Measurements from ENCODE around the gene MRPL53. TPM values are rescaled to one million over a fixed set of nuclear protein-coding genes. Genes with fewer than 3 reads are reported as not detected.

The MRPL53 gene
- total and polyA plus RNA-seq, 4 donors, result 12.6 to 72.5 (median 36.1) TPM

DNA sequence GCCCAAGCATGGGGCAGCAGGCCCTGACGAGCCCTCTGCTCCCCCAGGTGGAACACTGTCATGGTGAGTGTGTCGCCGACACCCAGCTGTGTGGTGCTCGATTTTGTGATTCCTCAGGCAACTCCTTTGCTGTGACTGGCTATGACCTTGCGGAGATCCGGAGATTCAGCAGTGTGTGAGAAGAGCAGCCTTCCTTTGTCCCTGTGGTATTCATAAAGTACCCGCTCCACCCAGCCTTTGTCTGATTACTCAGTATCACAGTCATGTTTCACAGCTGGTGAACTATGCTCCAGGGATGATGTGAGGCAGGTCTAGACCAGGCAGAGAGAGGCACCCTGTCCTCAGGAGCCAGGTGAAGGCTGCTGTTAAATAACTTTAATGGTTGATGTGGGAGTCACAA, 47.0 kb downstream of the MRPL53 start:
- H3K27ac ChIP-seq (ENCODE audit: low read depth in 1 of 2, low read length in 2 of 2), result no peak overlapping the region
- H3K9ac ChIP-seq (ENCODE audit: low read depth in 1 of 2, low read length in 2 of 2), result no peak overlapping the region
- peaks cover 8 to 34% (median 26%) of the 10 kb centered on the region in 4 donors for H3K4me1 ChIP-seq (ENCODE audit: control insufficient read depth in 4 of 4, insufficient read depth in 4 of 4, low read length in 3 of 4)
- DNase-seq (ENCODE audit: low spot score), result no peak
- no peaks in the 10 kb centered on the region for H3K27me3 ChIP-seq (ENCODE audit: control insufficient read depth in 4 of 4, insufficient read depth in 4 of 4, low read length in 3 of 4)
- TF ChIP-seq, protein P1, sequence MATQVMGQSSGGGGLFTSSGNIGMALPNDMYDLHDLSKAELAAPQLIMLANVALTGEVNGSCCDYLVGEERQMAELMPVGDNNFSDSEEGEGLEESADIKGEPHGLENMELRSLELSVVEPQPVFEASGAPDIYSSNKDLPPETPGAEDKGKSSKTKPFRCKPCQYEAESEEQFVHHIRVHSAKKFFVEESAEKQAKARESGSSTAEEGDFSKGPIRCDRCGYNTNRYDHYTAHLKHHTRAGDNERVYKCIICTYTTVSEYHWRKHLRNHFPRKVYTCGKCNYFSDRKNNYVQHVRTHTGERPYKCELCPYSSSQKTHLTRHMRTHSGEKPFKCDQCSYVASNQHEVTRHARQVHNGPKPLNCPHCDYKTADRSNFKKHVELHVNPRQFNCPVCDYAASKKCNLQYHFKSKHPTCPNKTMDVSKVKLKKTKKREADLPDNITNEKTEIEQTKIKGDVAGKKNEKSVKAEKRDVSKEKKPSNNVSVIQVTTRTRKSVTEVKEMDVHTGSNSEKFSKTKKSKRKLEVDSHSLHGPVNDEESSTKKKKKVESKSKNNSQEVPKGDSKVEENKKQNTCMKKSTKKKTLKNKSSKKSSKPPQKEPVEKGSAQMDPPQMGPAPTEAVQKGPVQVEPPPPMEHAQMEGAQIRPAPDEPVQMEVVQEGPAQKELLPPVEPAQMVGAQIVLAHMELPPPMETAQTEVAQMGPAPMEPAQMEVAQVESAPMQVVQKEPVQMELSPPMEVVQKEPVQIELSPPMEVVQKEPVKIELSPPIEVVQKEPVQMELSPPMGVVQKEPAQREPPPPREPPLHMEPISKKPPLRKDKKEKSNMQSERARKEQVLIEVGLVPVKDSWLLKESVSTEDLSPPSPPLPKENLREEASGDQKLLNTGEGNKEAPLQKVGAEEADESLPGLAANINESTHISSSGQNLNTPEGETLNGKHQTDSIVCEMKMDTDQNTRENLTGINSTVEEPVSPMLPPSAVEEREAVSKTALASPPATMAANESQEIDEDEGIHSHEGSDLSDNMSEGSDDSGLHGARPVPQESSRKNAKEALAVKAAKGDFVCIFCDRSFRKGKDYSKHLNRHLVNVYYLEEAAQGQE (IDR thresholded peaks at IDR 0.05), result no peak
- no peak for TF ChIP-seq YY1 (IDR thresholded peaks at IDR 0.05)
- no peak for TF ChIP-seq RXRA (IDR thresholded peaks at IDR 0.05)
- TF ChIP-seq SP1 (IDR thresholded peaks at IDR 0.05), result no peak
- TF ChIP-seq GABPA (IDR thresholded peaks at IDR 0.05 in 1 of 2, conservative IDR thresholded peaks at IDR 0.05 in 1 of 2), result no peak
- TF ChIP-seq FOXA1 (IDR thresholded peaks at IDR 0.05), result no peak
- TF ChIP-seq, protein P2, sequence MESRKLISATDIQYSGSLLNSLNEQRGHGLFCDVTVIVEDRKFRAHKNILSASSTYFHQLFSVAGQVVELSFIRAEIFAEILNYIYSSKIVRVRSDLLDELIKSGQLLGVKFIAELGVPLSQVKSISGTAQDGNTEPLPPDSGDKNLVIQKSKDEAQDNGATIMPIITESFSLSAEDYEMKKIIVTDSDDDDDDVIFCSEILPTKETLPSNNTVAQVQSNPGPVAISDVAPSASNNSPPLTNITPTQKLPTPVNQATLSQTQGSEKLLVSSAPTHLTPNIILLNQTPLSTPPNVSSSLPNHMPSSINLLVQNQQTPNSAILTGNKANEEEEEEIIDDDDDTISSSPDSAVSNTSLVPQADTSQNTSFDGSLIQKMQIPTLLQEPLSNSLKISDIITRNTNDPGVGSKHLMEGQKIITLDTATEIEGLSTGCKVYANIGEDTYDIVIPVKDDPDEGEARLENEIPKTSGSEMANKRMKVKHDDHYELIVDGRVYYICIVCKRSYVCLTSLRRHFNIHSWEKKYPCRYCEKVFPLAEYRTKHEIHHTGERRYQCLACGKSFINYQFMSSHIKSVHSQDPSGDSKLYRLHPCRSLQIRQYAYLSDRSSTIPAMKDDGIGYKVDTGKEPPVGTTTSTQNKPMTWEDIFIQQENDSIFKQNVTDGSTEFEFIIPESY (IDR thresholded peaks at IDR 0.05), result no peak
- no peak for TF ChIP-seq HNF4G (IDR thresholded peaks at IDR 0.05)
- TF ChIP-seq, protein P3, sequence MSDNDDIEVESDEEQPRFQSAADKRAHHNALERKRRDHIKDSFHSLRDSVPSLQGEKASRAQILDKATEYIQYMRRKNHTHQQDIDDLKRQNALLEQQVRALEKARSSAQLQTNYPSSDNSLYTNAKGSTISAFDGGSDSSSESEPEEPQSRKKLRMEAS (IDR thresholded peaks at IDR 0.05), result no peak
- TF ChIP-seq RAD21 (IDR thresholded peaks at IDR 0.05), result no peak
- no peak for TF ChIP-seq TAF1 (conservative IDR thresholded peaks at IDR 0.05)
- no peak for TF ChIP-seq EGR1 (IDR thresholded peaks at IDR 0.05; ENCODE audit: low read depth in 2 of 2)
- TF ChIP-seq, protein P4, sequence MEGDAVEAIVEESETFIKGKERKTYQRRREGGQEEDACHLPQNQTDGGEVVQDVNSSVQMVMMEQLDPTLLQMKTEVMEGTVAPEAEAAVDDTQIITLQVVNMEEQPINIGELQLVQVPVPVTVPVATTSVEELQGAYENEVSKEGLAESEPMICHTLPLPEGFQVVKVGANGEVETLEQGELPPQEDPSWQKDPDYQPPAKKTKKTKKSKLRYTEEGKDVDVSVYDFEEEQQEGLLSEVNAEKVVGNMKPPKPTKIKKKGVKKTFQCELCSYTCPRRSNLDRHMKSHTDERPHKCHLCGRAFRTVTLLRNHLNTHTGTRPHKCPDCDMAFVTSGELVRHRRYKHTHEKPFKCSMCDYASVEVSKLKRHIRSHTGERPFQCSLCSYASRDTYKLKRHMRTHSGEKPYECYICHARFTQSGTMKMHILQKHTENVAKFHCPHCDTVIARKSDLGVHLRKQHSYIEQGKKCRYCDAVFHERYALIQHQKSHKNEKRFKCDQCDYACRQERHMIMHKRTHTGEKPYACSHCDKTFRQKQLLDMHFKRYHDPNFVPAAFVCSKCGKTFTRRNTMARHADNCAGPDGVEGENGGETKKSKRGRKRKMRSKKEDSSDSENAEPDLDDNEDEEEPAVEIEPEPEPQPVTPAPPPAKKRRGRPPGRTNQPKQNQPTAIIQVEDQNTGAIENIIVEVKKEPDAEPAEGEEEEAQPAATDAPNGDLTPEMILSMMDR (IDR thresholded peaks at IDR 0.05; ENCODE audit: low read depth, low read length, missing input control), result no peak
- TF ChIP-seq HNF4A (conservative IDR thresholded peaks at IDR 0.05), result no peak
- TF ChIP-seq FOXA2 (IDR thresholded peaks at IDR 0.05), result no peak
- no peak for TF ChIP-seq JUND (IDR thresholded peaks at IDR 0.05)
- TF ChIP-seq NR2F2 (IDR thresholded peaks at IDR 0.05), result no peak
- peaks cover 10 to 41% (median 27%) of the 10 kb centered on the region in 4 donors for H3K36me3 ChIP-seq (ENCODE audit: control insufficient read depth in 4 of 4, insufficient read depth in 3 of 4, low read depth in 1 of 4, low read length in 3 of 4)
- H3K4me3 ChIP-seq (ENCODE audit: low read depth in 1 of 3, low read length in 3 of 3), result no peak overlapping the region
- 92% methylated on average over 7 of the region's 7 CpGs for WGBS
- H3K9me3 ChIP-seq (ENCODE audit: control insufficient read depth in 4 of 4, low read length in 3 of 4), result no peaks in the 10 kb centered on the region

DNA sequence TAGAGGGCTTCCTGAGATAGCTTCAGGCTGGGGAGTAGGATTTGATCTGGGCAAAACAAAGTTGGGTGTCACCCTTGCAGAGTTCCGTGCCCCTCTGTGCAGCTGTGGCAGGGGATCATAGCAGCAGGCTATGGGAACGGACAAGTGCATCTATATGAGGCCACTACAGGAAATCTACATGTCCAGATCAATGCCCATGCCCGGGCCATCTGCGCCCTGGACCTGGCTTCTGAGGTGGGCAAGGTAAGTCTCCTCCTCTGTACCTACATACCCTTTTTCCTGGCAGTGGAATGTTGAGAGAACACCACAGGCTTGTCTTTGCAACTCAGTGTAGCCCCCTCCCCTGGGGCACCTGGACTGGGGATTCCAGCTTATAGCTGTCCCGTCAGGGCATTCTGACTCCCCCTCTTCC, 47.5 kb downstream of the MRPL53 start:
- Histone ChIP-seq H3K9ac (ENCODE audit: low read depth in 1 of 2, low read length in 2 of 2) (no peak overlapping the region), H3K27ac (ENCODE audit: low read depth in 1 of 2, low read length in 2 of 2) (no peak overlapping the region), H3K4me1 (ENCODE audit: control insufficient read depth in 4 of 4, insufficient read depth in 4 of 4, low read length in 3 of 4) (peaks cover 6 to 28% (median 21%) of the 10 kb centered on the region in 4 donors), H3K4me3 (ENCODE audit: low read depth in 1 of 3, low read length in 3 of 3) (no peak overlapping the region), H3K36me3 (ENCODE audit: control insufficient read depth in 4 of 4, insufficient read depth in 3 of 4, low read depth in 1 of 4, low read length in 3 of 4) (peaks cover 10 to 41% (median 27%) of the 10 kb centered on the region in 4 donors), H3K9me3 (ENCODE audit: control insufficient read depth in 4 of 4, low read length in 3 of 4) (no peaks in the 10 kb centered on the region), H3K27me3 (ENCODE audit: control insufficient read depth in 4 of 4, insufficient read depth in 4 of 4, low read length in 3 of 4) (no peaks in the 10 kb centered on the region)
- TF ChIP-seq TAF1 (conservative IDR thresholded peaks at IDR 0.05), result no peak
- no peak for TF ChIP-seq EGR1 (IDR thresholded peaks at IDR 0.05; ENCODE audit: low read depth in 2 of 2)
- TF ChIP-seq, protein P2 (IDR thresholded peaks at IDR 0.05), result no peak
- TF ChIP-seq, protein P5, sequence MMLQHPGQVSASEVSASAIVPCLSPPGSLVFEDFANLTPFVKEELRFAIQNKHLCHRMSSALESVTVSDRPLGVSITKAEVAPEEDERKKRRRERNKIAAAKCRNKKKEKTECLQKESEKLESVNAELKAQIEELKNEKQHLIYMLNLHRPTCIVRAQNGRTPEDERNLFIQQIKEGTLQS (IDR thresholded peaks at IDR 0.05), result no peak
- no peak for TF ChIP-seq RAD21 (IDR thresholded peaks at IDR 0.05)
- no peak for TF ChIP-seq GABPA (IDR thresholded peaks at IDR 0.05 in 1 of 2, conservative IDR thresholded peaks at IDR 0.05 in 1 of 2)
- no peak for TF ChIP-seq JUND (IDR thresholded peaks at IDR 0.05)
- no peak for TF ChIP-seq FOXA2 (IDR thresholded peaks at IDR 0.05)
- 92% methylated on average over 5 of the region's 5 CpGs for WGBS
- no peak for DNase-seq (ENCODE audit: low spot score)
